NCI-H82 treated with DMSO at 0.1 percent for 48 hours (cell line): ENCODE data around the gene COL26A1.
"Not testable (repeated sequence)": the region's sequence is repeated elsewhere in the genome, so short reads cannot be mapped to it uniquely, and the experiment has no call there.

Experiments
- DNase-seq: peaks from one replicate; lab custom pipeline; 2025; ENCODE audit not compliant: unreplicated experiment; lab: John Stamatoyannopoulos, UW

COL26A1 gene

DNA sequence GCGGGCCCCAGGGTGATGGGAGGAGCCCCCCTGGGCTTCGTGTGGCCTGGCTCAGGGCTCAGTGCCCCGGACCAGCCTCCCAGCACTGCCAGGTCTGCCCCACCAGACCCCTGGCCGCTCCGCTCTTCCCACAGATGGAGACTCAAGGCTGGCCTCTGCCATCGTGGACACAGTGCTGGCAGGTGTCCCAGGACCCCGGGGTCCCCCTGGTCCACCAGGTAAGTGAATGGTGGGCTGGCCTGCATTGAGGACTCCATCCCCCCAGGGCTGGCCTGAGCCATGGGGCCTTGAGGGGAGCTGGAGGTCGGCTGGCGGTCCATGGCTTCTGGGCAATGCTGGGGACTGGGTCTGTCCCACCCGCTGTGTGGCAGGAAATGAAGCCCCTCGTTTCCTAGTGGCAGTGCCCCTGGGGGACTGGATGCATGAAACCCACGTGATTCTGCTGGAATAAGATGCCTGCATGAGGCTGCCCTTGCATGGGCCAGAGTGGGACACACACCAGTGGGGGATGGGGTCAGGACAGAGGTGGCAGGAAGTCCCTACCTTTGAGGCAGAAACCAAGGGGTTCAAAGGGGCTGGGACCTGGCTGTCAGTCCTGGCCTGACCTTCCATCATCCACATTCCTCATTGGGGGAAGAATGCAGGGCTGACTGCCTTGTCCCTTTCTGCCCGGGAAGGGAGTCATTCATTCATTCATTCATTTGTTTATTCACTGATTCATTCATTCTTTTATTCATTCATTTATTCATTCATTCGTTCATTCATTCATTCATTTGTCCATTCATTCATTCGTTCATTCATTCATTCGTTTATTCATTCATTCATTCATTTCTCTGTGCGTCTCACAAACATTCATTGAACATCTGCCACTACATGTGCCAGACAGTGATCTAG, 184.6 kb downstream of the COL26A1 start:
- no peak for DNase-seq

GRCh38 chr7:101547916-101548661, 185.4 kb downstream of the COL26A1 start:
- no peak for DNase-seq

DNA sequence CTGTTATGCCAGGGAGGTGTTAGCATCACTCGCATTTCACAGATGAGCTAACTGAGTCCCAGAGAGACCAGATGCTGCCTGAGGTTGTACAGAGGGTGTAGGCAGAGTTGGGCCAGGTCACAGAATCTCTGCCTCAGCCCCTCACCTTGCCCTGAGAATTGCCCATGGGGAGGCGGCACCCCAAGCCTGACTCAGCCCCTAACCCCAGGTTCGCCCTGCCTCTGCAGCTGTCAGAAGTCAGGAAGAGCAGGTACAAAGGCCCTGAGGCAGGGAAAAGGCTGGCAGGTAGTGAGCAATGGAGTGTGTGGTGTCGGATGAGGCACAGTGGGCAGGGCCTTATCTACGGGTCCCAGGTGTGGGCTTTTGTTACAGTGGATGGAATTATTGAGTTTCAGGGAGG, 187.1 kb downstream of the COL26A1 start:
- DNase-seq: no peak

DNA sequence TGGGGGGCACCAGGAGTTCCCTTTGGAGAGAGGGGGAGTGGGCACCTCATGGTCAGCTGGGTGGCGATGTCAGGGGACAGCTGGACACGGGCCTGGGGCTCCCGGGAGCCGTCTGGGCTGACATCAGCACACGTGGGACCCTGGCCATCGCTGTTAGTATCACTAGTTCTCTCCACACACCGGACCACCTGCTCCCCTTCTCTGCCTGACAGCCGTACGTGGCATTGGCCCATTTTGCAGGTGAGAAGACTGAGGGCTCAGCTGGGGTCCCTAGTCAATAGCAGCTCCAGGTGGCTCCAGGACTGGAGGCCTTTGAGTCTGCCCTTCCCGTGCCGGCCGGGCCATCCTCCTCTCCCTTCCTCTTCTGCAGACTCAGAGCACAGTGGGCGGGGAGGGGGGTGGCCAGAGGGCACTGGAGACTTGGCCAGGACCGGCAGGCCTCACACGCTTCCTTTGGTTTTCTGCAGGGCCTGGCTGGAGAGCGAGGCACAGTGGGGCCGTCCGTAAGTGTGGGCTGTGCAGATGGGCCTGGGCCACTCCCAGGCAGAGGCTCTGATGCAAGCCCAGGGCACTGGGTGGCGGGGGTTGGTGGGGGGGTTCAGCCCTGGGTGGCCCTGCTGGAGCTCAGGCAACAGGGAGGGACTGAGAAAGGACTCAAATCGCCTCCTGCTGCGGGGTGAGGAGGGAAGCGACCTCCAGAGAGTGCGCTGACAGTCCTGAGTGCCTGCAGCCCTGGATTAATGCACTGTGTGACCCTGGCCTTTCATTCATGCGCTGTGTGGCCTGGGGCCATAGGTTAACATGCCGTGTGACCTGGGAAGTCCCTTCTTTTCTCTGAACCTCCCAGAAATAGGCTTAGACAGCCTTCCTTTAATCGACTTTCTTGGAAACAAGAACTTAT, 188.2 kb downstream of the COL26A1 start:
- no peak for DNase-seq

DNA sequence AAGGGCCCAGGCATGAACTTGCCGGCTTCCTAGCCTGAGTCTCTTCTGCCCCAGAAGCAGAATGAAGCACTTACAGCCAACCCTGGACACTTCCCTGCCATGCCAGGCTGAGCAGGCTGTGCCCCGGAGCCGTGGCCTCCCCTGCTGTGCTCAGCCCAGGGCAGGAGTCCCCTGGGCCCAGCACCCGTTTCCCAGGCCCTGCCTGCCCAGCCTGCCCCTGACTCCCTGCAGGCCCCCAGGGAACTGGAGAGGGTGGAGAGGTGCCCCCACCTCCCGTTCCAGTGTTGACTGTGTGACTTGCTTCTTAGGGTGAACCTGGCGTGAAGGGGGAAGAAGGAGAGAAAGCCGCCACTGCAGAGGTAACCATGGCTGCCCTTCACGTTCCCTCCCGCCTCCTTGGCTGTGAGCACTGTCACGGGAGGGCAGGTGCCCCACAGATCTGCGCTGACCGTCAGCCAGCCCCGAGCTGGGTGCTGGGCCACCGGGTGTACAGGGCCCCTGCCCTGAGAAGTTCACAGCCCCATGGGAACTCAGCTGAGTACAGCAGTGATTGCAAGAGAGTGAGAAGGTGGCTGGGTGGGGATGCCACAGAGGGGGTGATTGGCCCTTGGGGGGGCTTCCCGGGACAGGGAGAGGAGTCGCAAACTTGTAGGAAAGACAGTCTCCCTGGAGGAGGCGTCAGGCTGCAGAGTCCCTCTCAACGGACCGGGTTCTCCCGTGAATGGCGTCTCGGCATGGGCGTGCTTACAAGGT, 190.5 kb downstream of the COL26A1 start:
- DNase-seq: no peak

DNA sequence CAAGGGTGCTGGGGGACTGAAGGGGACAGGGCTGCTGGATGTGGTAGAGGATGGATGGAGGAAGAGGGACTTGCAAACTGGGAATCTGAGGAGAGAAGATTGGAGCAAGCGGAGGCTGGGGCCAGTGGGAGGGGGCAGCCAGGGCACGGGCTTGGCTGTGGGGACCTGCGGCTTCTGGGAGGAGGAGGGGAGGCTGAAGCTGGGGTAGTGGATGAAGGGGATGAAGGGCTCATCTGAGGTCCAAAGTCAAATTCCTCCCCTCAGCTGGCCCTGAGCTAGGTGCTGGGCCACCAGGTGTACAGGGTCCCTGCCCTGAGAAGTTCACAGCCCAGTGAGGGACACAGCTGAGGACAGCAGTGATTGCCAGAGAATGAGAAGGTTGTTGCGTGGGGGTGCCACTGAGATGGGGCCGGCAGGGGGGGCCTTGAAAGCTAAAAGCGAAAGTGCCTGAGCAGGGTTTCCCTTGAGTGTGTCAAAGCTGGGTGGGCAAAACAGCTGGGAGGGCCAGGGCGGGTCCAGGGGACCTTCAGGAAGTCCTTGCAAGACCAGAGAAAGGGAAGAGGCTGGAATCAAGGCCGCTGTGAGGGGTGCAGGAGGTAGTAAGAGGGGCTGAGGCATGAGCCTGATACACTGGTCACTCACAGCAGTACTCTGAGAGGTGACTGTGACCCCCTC, 191.2 kb downstream of the COL26A1 start:
- DNase-seq: no peak

DNA sequence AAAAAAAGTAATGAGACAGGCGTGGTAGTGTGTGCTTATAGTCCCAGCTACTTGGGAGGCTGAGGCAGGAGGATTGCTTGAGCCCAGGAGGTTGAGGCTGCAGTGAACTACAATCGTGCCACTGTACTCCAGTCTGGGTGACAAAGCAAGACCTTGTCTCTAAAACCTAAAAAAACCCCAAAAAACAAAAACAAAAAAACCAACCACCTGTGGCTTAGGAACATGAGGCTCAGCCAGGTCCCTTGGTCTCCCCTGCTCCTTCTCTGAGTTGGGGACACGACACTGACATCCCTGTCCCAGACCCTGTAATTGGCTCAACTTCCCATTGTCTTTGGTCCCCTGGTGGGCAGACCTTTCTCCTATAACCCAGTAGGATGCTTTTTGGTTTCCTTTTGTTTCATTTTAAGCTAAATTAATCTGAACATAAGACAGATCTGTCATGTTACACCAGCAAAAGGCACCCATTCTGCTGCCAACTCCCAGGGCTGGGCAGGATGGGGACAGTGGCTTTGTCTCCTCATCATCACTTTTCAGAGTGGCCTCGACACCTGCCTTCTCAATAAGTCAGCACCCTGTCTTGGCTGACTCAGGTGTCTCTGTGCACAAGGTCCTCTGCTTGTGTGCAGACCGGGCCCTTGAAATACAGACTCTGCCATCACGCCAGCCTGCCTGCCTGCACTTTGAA, 192.1 kb downstream of the COL26A1 start:
- no peak for DNase-seq

GRCh38 chr7:101555269-101555920, 192.7 kb downstream of the COL26A1 start:
- DNase-seq: no peak

DNA sequence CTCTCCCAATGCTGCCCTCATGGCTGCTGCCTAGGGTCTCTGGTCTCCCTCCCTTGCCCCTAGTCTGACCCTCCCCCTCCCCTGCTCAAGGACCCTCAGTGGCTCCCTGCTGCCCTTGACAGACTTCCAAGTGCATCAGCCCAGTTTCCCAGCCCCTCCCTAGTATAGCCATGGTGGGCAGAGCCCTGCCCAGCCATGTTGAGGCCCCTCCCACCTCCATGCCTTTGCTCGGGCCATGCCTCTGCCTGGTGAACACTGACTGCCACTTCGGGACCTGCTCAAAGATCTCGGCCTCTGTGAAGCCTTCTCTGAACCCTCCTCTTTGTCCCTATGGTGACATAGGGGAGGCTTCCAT, 193.2 kb downstream of the COL26A1 start:
- DNase-seq: no peak

DNA sequence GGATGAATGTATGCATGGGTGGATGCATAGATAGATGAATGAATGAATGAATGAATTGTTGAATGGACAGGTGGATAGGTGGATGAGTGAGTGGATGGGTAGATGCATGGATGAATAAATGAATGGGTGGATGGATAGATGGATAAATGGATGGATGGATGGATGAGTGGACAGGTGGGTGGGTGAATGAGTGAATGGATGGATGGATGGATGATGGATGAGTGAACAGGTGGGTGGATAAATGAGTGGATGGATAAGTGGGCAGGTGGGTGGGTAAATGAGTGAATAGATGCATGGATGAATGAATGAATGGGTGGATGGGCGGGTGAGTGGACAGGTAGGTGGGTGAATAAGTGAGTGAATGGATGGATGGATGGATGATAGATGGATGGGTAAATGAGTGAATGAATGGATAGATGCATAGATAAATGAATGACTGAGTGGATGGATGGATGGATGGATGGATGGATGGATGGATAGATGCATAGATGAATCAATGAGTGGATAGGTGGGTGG, 193.8 kb downstream of the COL26A1 start:
- DNase-seq: no peak

GRCh38 chr7:101557421-101557820, 194.7 kb downstream of the COL26A1 start:
- DNase-seq: no peak

DNA sequence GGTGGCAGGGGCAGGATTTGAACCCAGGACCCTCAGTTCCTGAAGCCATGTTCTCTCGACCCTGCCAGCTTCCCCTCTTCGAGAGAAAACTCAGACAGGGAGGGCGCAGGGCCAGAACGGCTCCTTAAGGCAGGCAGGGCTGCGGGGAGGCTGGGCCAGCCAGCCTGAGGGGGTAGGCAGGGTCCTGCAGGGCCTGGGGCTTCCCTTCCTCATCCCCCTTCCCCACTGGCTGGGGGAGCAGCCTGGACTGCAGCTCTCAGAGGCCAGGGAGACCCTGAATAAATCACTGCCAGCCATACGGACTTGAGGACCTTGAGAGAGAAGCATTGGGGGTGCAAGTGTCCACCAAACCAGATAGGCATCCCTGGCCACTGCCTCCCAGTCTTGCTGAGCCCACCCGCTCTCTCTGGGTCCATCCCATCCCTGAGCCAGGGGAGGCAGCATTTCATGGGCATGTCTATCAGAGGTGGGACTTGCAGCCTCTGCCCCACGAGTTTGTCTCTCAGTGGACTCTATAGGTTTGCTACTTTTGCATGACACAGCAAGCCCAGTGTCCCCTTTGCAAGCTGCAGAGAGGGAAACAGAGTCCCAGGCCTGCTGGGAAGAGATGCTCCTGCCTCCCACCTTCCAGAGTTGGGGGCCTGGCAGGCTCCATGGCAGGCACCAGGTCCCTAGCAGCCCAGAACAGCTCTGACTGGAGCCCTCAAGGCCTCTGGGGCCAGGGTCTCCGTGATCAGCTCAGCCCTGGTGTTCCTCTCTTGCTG, 195.5 kb downstream of the COL26A1 start:
- no peak for DNase-seq

DNA sequence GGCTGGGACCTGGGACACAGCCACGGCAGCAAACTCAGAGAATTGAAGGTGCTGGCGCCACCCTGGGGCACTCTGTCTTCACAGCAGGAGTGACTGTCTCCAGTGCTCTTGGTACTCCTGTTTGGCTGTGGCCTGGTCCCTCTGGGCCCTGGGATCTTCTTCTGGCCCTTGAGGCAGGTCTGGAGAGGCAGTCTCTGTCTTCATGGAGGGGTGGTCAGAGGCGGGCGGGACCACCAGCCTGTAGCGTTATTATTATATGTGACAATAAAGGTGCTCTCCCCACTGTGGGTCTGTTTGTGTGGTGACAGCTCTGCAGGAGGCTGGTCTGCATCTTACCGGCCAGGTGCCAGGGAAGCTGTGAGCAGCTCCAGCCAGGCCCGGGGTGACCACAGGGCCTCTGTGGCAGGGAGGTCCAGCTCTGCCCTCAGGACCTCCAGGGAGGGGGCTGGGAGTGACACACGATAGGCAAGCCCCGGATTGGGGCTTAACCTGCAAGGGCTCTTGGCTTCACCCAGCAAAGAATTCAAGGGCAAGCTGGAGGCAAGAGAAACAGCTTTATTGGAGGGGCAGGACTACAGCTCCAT, 196.2 kb downstream of the COL26A1 start:
- no peak for DNase-seq

DNA sequence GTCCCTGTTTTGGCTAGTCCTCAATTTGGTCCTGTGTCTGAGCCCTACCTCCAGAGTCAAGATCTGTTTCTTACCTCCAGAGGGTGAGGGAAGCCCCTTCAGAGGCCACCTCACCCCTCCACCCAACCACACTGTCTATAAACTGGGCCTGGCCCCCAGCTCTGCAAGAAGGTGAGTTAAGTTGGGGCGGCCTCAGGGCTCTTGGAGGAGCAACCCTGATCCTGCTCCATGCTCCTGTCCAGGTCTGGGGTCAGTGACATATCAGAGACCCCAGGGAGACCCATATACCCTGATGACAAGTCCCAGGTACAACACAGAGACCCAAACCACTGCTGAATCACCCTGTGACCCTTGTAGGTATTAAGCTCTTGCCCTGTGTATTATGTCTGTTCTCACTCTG, 196.9 kb downstream of the COL26A1 start:
- no peak for DNase-seq

DNA sequence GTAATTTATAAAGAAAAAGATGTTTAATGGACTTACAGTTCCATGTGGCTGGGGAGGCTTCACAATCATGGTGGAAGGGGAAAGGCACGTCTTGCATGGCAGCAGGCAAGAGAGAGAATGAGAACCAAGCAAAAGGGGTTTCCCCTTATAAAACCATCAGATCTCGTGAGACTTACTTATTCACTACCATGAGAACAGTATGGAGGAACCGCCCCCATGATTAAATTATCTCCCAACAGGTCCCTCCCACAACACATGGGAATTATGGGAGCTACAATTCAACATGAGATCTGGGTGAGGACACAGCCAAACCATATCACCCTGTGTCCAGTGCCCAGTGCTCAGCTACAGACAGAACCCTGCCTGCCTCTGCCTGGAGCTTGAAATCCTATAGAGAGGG, 197.3 kb downstream of the COL26A1 start:
- not testable (repeated sequence) for DNase-seq

- no peak for DNase-seq
These were observed 198.2 kb downstream of the COL26A1 start for GRCh38 chr7:101560856-101561255.

- not testable (repeated sequence) for DNase-seq
These were observed 198.6 kb downstream of the COL26A1 start for GRCh38 chr7:101561293-101561692.
